IPS-20b (cell line): ENCODE results near the gene PRPF8.

Experiments used
- H3K27ac ChIP-seq: one replicate; pipeline ENCODE4 v1.5.1; 2013; ENCODE audit warnings: low read length
- H3K27me3 ChIP-seq: 2 replicates; pipeline ENCODE4 v1.6.1; 2013; ENCODE audit warnings: mild to moderate bottlenecking, low read length, inconsistent platforms; ENCODE audit not compliant: insufficient read depth
- H3K36me3 ChIP-seq: 2 replicates; pipeline ENCODE4 v1.6.1; 2013; ENCODE audit warnings: low read depth, mild to moderate bottlenecking, inconsistent platforms, low read length, moderate library complexity; ENCODE audit not compliant: insufficient read depth
- H3K4me1 ChIP-seq: 2 replicates; pipeline ENCODE4 v1.6.1; 2013; ENCODE audit warnings: mild to moderate bottlenecking, control low read depth, inconsistent platforms, low read length, moderate library complexity; ENCODE audit not compliant: insufficient read depth
- H3K4me3 ChIP-seq: 2 replicates; pipeline ENCODE4 v1.5.1; 2013; ENCODE audit warnings: mild to moderate bottlenecking, low read length, inconsistent platforms
- H3K9ac ChIP-seq: 2 replicates; pipeline ENCODE4 v1.6.1; 2013; ENCODE audit warnings: low read depth, mild to moderate bottlenecking, inconsistent platforms, low read length, moderate library complexity
- H3K9me3 ChIP-seq: 2 replicates; pipeline ENCODE4 v1.6.1; 2013; ENCODE audit warnings: mild to moderate bottlenecking, low read depth, low read length, inconsistent platforms; ENCODE audit not compliant: insufficient read depth

Gene PRPF8

DNA sequence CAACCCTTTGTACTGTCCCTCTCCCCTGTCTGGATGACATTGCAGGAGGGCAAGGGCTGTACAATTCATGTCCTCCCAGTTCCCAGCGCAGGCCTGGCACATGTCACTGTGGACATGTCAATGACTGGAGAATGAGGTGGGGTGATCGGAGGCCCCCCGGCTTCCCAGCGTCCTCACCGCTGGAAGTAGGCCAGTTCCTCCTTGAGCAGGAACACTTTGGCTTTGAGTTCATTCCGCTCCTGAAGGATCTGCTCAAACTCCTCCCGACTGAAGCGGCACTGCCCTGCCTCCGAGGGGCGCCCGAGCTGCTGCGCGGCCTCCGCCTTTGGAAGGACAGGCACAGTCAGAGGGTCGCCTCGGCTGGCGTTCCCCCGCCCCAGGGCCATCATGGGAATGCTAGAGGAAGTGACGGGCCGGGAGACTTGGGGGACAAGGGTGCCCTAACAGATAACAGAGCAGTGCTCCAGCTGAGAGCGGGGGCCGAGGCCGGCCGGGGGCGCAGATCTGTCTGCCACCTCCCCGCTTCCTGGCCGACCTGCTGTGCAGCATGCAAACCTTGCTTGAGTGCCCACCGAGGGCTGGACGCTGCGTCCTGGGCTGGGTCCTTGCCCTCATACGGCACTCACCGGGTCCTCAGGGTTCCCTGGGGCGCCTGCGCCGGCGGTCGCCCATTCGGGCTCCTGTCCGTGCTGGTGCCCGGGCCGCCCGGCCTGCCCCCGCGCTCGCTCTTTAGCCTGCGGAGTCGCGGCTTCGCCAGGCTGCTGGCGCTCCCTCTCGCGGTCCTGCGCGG lies 36.3 kb downstream of the PRPF8 start:
- Histone ChIP-seq H3K27me3 (peaks cover 28% of the 10 kb centered on the region), H3K9me3 (no peaks in the 10 kb centered on the region), H3K27ac (no peak overlapping the region), H3K36me3 (peaks cover 29% of the 10 kb centered on the region), H3K9ac (peak overlapping the region; percentile 41; the same call in 1 of the 2 replicates), H3K4me3 (peak overlapping the region; percentile 70), H3K4me1 (peaks cover 9% of the 10 kb centered on the region)

DNA sequence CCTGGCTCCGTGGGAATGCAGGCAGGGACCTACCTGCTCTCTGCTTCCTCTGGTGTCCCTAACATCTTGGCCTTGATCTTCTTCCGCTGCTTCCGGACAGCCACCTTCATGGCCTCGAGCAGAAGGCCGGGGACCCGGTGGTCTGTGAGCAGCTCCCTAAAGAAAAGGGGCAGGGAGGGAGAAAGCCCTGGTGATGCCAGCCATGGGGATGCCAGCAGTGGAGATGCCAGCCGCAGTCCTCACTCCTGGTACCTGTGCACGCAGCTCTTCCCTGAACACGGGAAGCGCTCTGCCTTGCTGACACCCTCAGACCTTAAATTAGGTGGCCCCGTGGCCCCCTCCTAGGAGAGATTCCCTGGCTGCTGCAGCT lies 36.9 kb downstream of the PRPF8 start:
- H3K36me3 ChIP-seq = peaks cover 23% of the 10 kb centered on the region
- H3K27me3 ChIP-seq = peaks cover 28% of the 10 kb centered on the region
- peaks cover 9% of the 10 kb centered on the region for H3K4me1 ChIP-seq
- no peaks in the 10 kb centered on the region for H3K9me3 ChIP-seq
- no peak overlapping the region for H3K9ac ChIP-seq
- no peak overlapping the region for H3K27ac ChIP-seq
- peak overlapping the region; percentile 70; the same call in 1 of the 2 replicates for H3K4me3 ChIP-seq

DNA sequence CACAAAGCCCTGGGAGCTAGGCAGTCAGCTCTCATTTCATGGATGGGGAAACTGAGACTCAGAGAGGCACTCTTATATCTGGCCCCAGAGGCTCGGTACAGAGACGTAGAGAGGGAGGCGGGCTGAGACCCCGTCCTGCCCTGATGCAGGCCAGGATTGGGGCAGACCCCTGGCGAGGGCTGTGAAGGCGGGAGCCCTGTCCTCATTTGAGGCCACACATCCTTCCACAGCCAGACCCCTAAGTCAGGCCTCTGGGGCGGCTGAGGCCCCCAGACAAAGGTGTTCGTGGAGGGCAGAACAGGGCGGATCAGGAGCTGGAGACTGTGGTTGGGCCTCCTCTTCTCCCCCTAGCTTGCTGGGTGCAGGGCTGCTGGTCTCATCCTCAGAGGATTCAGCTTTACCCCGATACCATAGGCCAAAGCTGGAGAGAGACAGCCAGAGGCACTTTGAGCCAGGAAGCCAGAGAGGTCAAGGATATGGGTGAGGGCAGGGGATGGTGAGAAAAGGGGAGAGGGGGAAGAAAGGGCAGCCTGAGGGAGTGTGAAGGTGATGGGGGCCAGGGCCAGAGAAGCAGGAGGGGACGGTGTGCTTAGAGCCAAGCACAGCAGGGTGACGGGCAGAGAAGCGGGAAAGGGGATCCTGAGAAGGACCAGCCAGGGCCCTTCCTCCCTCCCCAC lies 38.3 kb downstream of the PRPF8 start:
- H3K9ac ChIP-seq = no peak overlapping the region
- peaks cover 28% of the 10 kb centered on the region for H3K27me3 ChIP-seq
- H3K4me1 ChIP-seq = peaks cover 9% of the 10 kb centered on the region
- H3K27ac ChIP-seq = no peak overlapping the region
- H3K4me3 ChIP-seq = no peak overlapping the region
- no peaks in the 10 kb centered on the region for H3K9me3 ChIP-seq
- peaks cover 9% of the 10 kb centered on the region for H3K36me3 ChIP-seq

DNA sequence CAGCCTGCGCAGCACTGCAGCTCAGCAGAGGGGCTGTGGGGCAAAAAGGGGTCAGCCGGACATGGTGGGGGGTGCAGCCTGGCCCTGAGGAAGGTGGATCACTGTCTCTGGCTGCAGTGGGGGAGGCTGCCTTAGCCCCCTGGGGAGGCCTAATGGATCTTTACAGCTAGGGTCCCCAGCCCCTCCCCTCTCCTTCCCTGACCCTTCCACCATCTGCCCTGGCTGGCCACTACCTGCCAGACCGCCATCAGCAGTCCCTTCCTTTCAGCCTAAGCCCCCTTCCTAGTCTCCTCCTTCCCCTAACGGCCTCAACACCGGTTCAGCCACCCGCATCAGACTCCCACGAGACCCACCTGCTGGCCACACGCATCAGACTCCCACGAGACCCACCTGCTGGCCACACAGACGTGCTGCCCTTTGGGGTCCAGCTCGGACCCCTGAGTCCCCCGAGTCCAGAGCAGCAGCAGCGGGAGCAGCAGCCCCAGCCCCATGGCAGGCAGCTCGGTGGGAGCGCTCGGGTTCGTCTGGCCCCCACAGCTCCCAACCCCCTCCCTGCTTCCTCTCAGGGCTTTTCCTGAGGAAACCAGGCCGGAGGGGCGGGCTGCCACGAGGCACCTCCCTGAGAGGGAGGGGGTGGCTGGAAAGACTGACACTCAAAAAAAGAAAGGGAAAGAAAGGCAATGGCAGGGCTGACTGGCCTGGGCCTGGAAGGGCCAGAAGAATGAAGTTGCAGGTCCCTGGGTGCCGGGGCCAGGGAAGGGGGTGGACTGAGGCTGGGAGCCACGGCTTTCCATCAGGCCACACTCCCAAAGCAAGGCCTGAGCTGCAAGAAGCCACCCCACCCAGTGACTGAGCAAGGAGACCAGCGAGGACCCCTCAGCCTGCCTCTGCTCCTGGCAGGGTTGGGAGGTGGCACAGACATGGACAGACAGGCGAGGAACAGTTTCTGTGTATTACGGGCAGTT lies 39.2 kb downstream of the PRPF8 start, which contains the start of gene SCARF1:
SCARF1 (minus strand) TSS at position 526 of the 965 bp plus-strand sequence; CDS start at position 491, 35 bp downstream.
- Histone ChIP-seq H3K9ac (no peak within 1 kb of the TSS), H3K36me3 (peaks cover under 1% of the 10 kb centered on the region; the same call in 1 of the 2 replicates), H3K4me1 (peaks cover 9% of the 10 kb centered on the region), H3K27ac (no peak within 1 kb of the TSS), H3K27me3 (peaks cover 28% of the 10 kb centered on the region), H3K9me3 (no peaks in the 10 kb centered on the region), H3K4me3 (no peak within 1 kb of the TSS)

DNA sequence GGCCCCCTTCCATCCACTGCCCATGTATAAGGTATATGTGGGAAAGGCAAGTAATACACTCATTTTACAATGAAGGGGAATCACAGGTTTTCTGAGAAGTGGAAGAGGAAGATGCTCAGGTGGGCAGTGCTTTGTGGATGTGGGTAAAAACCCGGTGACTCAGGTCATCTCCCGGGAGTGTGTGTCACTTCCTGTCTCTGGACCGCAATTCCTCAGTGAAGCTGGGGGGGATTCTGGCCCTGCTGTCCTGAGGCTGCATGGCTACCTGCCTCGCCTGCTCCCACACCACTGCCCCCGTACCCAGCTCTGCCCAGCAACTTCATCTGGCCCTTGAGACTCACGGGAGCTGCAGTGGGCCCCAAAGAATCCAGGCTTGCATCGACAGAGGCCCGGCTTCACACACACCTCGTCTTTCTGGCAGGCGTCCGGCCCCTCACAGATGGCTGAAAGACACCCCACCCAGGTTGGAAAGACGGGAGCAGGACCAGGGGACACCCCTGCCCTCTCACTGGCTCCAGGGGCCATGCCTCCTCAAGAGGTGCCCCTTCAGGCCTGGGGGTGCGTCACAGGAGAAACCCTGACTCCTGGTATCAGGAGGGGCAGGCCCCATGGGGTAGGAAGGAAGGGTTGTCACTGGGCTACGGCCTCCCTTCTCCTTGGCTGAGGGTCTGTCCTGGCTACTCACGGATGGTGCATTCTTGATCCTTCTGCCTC lies 40.0 kb downstream of the PRPF8 start:
- Histone ChIP-seq H3K27ac (no peak overlapping the region), H3K4me3 (no peak overlapping the region), H3K9me3 (no peaks in the 10 kb centered on the region), H3K9ac (no peak overlapping the region), H3K36me3 (no peaks in the 10 kb centered on the region), H3K27me3 (peaks cover 28% of the 10 kb centered on the region), H3K4me1 (peaks cover 4% of the 10 kb centered on the region; the same call in 1 of the 2 replicates)

DNA sequence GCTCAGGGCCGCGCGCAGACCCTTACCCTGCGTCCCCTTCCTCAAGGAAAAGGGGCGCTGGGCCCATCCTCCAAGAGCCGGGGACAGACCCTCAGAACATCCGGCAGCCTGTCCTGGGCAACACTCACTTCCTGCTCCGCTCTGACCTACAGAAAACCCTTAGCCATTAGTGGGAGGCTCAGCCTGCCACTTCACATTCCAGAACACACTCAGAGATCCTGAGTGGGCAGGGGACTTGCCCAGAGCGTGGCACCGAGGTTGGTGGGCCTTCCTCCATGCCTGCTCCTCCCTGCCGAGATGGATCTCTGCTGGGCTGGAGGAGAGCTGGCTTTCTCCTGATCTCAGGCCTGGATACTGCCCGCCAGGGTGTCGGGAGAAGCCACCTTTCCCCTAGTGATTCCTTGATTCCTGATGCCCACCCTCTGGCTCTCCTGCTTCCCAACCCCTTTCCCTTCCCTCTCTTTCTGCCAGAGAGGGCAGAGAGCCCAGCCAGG lies 40.6 kb downstream of the PRPF8 start:
- H3K4me1 ChIP-seq = peaks cover 4% of the 10 kb centered on the region; the same call in 1 of the 2 replicates
- no peak overlapping the region for H3K27ac ChIP-seq
- no peaks in the 10 kb centered on the region for H3K36me3 ChIP-seq
- no peaks in the 10 kb centered on the region for H3K9me3 ChIP-seq
- peaks cover 28% of the 10 kb centered on the region for H3K27me3 ChIP-seq
- no peak overlapping the region for H3K9ac ChIP-seq
- H3K4me3 ChIP-seq = peak overlapping the region; percentile 57; the same call in 1 of the 2 replicates

DNA sequence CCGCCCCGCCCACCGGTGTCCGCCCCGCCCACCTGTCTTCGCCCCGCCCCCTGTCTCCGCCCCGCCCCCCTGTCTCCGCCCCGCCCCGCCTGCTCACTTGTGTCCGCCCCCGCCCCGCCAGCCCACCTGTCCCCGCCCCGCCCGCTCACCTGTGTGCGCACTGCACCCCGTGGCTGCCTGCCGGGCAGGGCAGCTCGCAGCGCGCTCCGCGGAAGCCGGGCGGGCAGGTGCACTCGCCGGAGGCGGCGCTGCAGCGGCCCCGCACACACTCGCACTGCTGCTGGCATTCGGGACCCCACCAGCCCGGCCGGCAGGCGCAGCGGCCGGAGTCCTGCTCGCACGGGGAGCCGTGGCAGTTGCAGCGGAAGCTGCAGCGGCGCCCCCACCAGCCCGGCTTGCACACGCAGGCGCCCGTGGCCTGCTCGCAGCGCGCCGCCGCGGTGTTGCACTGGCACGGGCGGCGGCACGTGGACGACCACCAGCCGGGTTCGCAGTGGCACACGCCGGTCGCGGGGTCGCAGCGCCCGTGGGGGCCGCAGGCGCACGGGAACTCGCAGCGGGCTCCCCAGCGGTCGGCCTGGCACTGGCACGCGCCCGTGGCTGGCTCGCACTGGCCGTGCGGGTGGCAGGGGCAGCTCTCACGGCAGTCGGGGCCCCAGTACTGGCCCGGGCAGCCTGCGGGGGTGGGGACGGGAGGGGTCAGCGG lies 41.2 kb downstream of the PRPF8 start:
- Histone ChIP-seq H3K4me1 (peaks cover 4% of the 10 kb centered on the region; the same call in 1 of the 2 replicates), H3K27me3 (peaks cover 28% of the 10 kb centered on the region), H3K4me3 (peak overlapping the region; percentile 57; the same call in 1 of the 2 replicates), H3K36me3 (no peaks in the 10 kb centered on the region), H3K9me3 (no peaks in the 10 kb centered on the region), H3K27ac (no peak overlapping the region), H3K9ac (no peak overlapping the region)

DNA sequence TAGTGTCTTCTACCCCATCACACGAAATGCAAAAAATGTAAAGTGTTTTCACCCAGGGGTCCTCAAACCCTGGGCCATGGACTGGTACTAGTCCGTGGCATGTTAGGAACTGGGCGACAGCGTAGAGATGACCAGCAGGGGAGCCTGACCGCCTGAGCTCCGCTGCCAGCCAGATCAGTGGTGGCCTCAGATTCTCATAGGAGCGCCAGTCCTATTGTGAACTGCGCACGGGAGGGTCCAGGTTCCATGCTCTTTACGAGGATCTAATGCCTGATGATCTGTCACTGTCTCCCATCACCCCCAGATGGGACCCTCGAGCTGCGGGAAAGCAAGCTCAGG lies 43.6 kb downstream of the PRPF8 start:
- H3K27me3 ChIP-seq = peaks cover 19% of the 10 kb centered on the region
- H3K4me1 ChIP-seq = peaks cover 7% of the 10 kb centered on the region; the same call in 1 of the 2 replicates
- no peaks in the 10 kb centered on the region for H3K9me3 ChIP-seq
- no peak overlapping the region for H3K9ac ChIP-seq
- no peak overlapping the region for H3K27ac ChIP-seq
- no peaks in the 10 kb centered on the region for H3K36me3 ChIP-seq
- no peak overlapping the region for H3K4me3 ChIP-seq

DNA sequence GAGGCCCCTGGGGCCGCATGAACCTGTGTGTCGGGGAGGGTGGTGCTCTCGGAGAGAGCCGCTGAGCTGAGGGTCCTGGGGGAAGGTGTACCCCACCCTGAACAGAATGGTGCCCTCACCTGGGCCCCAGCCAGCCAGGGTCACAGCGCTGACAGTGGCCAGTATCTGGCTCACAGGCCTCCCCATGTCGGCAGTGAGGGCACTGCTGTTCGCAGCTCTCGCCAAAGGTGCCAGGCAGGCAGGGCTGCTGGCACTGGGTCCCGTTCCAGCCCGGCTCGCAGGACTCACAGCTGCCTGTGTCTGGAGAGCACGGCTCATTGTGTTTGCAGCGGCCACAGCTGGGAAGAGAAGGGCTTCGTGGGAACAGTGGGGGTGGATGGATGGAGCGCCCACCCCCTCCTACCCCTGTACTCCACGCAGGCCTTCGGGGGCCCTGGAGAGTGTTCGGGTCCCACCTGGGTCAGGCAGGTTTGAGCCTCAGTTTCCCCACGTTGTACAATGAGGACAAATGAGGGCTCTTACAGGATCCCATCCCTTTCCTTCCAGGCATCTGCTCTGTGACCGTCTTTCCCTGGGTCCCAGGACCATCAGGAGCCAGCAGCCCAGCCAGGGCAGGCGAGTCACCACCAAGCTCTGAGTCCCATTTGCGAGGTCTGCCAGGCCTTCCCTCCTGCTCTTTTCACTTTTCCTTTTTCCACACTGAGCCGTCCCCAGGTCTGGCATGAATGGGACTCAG lies 44.2 kb downstream of the PRPF8 start:
- peaks cover 19% of the 10 kb centered on the region for H3K27me3 ChIP-seq
- no peak overlapping the region for H3K27ac ChIP-seq
- peaks cover 7% of the 10 kb centered on the region; the same call in 1 of the 2 replicates for H3K4me1 ChIP-seq
- no peak overlapping the region for H3K4me3 ChIP-seq
- H3K9me3 ChIP-seq = no peaks in the 10 kb centered on the region
- no peak overlapping the region for H3K9ac ChIP-seq
- H3K36me3 ChIP-seq = no peaks in the 10 kb centered on the region
